Astrocyte of the spinal cord (primary cell): Measurements from ENCODE around the gene BPI.

ENCODE experiments used
- DNase-seq: peaks from one replicate; pipeline ENCODE4 v3.0.0; 2011; ENCODE audit warnings: low read depth, low spot score
- H3K4me3 ChIP-seq: 2 replicates; pipeline ENCODE4 v1.5.1; 2011; ENCODE audit warnings: low read depth, mild to moderate bottlenecking, low read length, moderate library complexity
- in situ Hi-C: cut with HindIII; loops from 2 replicates; pipeline ENCODE4 v1.10.0; 2017; ENCODE audit warnings: low sequenced_read_pairs
- TF ChIP-seq, protein P1 (sequence below): IDR thresholded peaks from 2 replicates; pipeline ENCODE4 v1.5.1; 2012; ENCODE audit warnings: low read depth, mild to moderate bottlenecking, low read length, inconsistent platforms

Gene BPI

DNA sequence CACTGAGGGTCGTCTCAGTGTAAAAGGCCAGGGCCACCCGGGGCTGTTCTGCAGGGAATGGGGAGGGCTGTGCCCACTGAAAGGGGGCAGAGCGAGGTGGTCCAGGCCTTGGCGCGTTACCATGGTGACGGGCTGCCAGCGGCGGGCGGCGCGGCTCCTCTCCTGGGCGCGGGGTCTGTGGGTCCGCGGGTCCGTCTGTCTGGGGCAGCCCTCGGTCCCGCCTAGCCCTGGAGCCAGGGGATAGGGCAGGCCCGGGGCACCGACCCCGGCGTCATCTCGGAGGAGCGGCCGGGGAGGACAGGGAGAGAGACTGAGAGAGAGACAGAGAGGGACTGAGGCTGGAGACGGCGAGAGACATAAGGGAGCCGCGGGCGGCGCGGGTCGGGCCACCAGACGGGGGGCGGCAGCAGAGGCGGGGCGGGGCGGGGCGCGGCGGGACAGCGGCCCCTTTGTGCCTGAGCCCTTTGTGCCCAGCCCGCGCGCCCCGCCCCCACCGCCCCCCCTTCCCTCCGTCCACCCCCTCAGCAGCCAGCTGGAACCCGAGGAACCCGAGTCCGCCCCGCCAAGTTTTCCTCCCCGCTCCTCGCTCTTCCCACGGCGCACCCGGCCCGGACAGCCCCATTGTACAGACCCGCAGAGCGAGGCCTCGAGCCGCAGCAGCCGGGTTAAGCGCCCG is 43.4 kb upstream of the BPI start, which contains the start of gene KIAA1755:
TSS of gene KIAA1755 (minus strand) at position 358 of the 676 bp plus-strand sequence. CDS start at position 123, 235 bp downstream.
- TF ChIP-seq, protein P1, sequence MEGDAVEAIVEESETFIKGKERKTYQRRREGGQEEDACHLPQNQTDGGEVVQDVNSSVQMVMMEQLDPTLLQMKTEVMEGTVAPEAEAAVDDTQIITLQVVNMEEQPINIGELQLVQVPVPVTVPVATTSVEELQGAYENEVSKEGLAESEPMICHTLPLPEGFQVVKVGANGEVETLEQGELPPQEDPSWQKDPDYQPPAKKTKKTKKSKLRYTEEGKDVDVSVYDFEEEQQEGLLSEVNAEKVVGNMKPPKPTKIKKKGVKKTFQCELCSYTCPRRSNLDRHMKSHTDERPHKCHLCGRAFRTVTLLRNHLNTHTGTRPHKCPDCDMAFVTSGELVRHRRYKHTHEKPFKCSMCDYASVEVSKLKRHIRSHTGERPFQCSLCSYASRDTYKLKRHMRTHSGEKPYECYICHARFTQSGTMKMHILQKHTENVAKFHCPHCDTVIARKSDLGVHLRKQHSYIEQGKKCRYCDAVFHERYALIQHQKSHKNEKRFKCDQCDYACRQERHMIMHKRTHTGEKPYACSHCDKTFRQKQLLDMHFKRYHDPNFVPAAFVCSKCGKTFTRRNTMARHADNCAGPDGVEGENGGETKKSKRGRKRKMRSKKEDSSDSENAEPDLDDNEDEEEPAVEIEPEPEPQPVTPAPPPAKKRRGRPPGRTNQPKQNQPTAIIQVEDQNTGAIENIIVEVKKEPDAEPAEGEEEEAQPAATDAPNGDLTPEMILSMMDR = no peak
- H3K4me3 ChIP-seq = peak within 1 kb of the TSS; percentile 67
- DNase-seq = peak; percentile 39
- in situ Hi-C loops = no loop called here

DNA sequence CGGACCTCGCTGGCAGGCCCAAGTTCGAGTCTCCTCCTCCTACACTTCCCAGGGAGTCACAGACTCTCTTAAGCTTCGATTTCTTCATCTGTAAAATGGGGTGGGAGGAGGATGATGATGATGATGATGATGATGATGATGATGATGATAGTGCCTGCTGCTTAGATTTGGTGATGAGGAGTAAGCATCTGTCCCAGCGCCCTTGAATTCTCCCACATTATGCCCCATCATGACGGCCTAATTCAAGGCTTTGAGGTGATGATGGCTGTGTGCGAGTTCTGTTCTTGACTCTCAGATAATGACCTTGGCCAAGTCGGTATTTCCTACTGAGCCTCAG is 42.9 kb upstream of the BPI start:
- in situ Hi-C loops = no loop called here
- H3K4me3 ChIP-seq = peak overlapping the region; percentile 67
- no peak for DNase-seq
- TF ChIP-seq, protein P1 = no peak

DNA sequence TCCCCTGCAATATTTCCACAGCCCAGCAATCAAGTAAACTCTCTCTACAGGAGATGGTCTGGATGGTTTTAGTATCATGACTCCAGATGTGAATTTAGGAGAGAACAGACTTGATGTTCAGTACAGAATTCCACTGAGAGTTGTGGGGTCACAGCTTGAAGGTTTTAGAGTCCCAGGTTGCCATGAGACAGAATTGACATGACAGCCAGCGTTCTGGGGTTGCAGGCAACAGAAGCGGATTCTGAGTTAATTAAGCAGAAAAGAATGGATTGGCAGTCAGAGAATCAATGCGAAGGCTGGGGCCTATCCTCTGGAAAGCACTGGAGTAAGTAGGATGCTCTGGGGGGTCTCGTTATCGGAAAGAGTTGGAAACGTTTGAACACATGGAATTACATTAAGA is 41.0 kb upstream of the BPI start:
- DNase-seq = no peak
- in situ Hi-C loops = no loop called here
- TF ChIP-seq, protein P1 = no peak
- no peak overlapping the region for H3K4me3 ChIP-seq

- in situ Hi-C loops = no loop called here
- H3K4me3 ChIP-seq = no peak overlapping the region
- TF ChIP-seq, protein P1 = no peak
- DNase-seq = no peak
Measured at GRCh38 chr20:38266426-38266825, 37.5 kb upstream of the BPI start.

DNA sequence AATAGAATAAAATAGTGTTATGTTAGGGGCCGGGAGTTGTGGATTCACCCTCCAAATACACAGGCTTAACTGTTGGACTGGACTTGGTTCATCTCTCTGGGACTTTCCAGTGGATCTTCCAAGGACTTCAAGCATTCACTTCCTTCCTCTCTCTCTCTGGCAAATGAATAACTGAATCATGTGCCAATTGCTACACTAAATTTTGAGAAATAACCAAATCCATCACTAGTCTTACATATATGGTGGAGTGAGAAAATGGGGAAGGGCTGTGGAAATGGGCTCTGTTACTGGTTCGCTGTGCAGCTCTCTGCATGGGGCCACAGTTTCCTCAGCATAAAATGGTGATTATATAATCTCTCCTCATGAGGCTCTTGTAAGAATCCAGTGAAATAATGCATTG is 36.7 kb upstream of the BPI start:
- no peak for DNase-seq
- TF ChIP-seq, protein P1 = no peak
- H3K4me3 ChIP-seq = no peak overlapping the region
- in situ Hi-C loops = no loop called here

- DNase-seq = no peak
- in situ Hi-C loops = no loop called here
- no peak overlapping the region for H3K4me3 ChIP-seq
- TF ChIP-seq, protein P1 = no peak
Measured at GRCh38 chr20:38267901-38268514, 35.9 kb upstream of the BPI start.
